Breast epithelium (tissue), 3 donors: ENCODE measurements around the gene PDSS1.
"Not testable (repeated sequence)": the region's sequence is repeated elsewhere in the genome, so short reads cannot be mapped to it uniquely, and the experiment has no call there.

Experiments
- CTCF ChIP-seq, 3 donors: fragments of 450-650 bp; IDR thresholded peaks; one replicate each; pipeline ENCODE4 v1.5.1; 2016 to 2017; ENCODE audit warnings: antibody characterized with exemption in 3 of 3, mild to moderate bottlenecking in 3 of 3, moderate library complexity in 3 of 3
- POLR2A ChIP-seq: fragments of 450-650 bp; IDR thresholded peaks from one replicate; pipeline ENCODE4 v1.6.1; 2016; ENCODE audit warnings: antibody characterized with exemption, mild to moderate bottlenecking, moderate library complexity

- TF ChIP-seq POLR2A; CTCF (IDR thresholded peaks at IDR 0.05): not testable (repeated sequence)
Measured at GRCh38 chr10:26789779-26790178, 92.3 kb downstream of the PDSS1 start.
